GM12878 (cell line): ENCODE data around the gene KHK.

Source experiments
- BHLHE40 ChIP-seq, 2 experiments: fragments of 450-650 bp in 1 of 2; IDR thresholded peaks; 2 replicates each; pipeline ENCODE4 v1.6.1; 2011 to 2017; ENCODE audit warnings: low read depth in 2 of 2, borderline replicate concordance in 1 of 2, improper control_type of control experiment in 1 of 2, low read length in 1 of 2, mild to moderate bottlenecking in 1 of 2
- CTCF ChIP-seq, 3 experiments: IDR thresholded peaks in 2 of 3; conservative IDR thresholded peaks in 1 of 3; 2 replicates each; pipeline ENCODE4 v1.5.1; 2011; ENCODE audit warnings: low read depth in 3 of 3, low read length in 3 of 3, mild to moderate bottlenecking in 3 of 3, control low read depth in 2 of 3, moderate library complexity in 2 of 3, inconsistent platforms in 1 of 3, mixed read lengths in 1 of 3; ENCODE audit not compliant: control insufficient read depth in 2 of 3, insufficient read depth in 1 of 3; ENCODE audit errors: extremely low read depth in 1 of 3
- EZH2 ChIP-seq: IDR thresholded peaks from 2 replicates; pipeline ENCODE4 v1.6.1; 2012; ENCODE audit warnings: low read depth, mild to moderate bottlenecking, control low read depth, inconsistent platforms, low read length, borderline replicate concordance; ENCODE audit not compliant: control insufficient read depth
- HDAC2 ChIP-seq: fragments of 200-600 bp; sonication (generic); IDR thresholded peaks from 2 replicates; pipeline ENCODE4 v1.6.1; 2017
- MYC ChIP-seq: IDR thresholded peaks from 2 replicates; pipeline ENCODE4 v1.6.1; 2011; ENCODE audit warnings: mild to moderate bottlenecking, low read length, moderate library complexity, inconsistent platforms; ENCODE audit not compliant: insufficient read depth, insufficient replicate concordance, insufficient read length, severe bottlenecking
- NR2C2 ChIP-seq: IDR thresholded peaks from 2 replicates; pipeline ENCODE4 v1.6.1; 2011; ENCODE audit warnings: borderline replicate concordance, low read depth; ENCODE audit not compliant: control insufficient read depth, insufficient read length
- POLR2A ChIP-seq: IDR thresholded peaks from 2 replicates; pipeline ENCODE4 v1.6.1; 2011; ENCODE audit warnings: low read depth, mild to moderate bottlenecking, low read length
- POLR2AphosphoS5 ChIP-seq: IDR thresholded peaks from 2 replicates; pipeline ENCODE4 v1.6.1; 2011; ENCODE audit warnings: mild to moderate bottlenecking, low read length, inconsistent platforms
- TCF12 ChIP-seq: IDR thresholded peaks from 2 replicates; pipeline ENCODE4 v1.6.1; 2011; ENCODE audit warnings: low read depth, mild to moderate bottlenecking, low read length

- TF ChIP-seq MYC (no peak), BHLHE40 (IDR thresholded peaks at IDR 0.05; ENCODE audit: borderline replicate concordance in 1 of 2, low read depth in 2 of 2, low read length in 1 of 2) (no peak), TCF12 (no peak), HDAC2 (no peak), EZH2 (no peak), NR2C2 (no peak), CTCF (IDR thresholded peaks at IDR 0.05 in 2 of 3, conservative IDR thresholded peaks at IDR 0.05 in 1 of 3; ENCODE audit: control insufficient read depth in 2 of 3, extremely low read depth in 1 of 3, insufficient read depth in 1 of 3, low read depth in 3 of 3, low read length in 3 of 3) (no peak), POLR2A (no peak), POLR2AphosphoS5 (no peak)
These were observed 12.8 kb upstream of the KHK start for GRCh38 chr2:27073782-27074181.
